Panc1 (cell line): ENCODE results near the gene PAOX. TPM values are rescaled to one million over a fixed set of nuclear protein-coding genes. Genes with fewer than 3 reads are reported as not detected.
A peak's percentile ranks its signal among the peaks of the same experiment; 100 is the strongest.

ENCODE experiments used
- ATAC-seq: fragments of 200-7000 bp; cut with Tn5 transposase; 2 replicates; pipeline ENCODE4 v1.9.1; 2020; ENCODE audit warnings: mild to moderate bottlenecking, moderate library complexity
- BruUV-seq: library from RNA; stranded (reverse); fragments of 400-500 nt; replicated peaks from 2 replicates; lab custom pipeline; 2021; lab: Mats Ljungman, UMichigan
- CTCF ChIA-PET: fragments of 300-600 bp; sonication (Branson Sonifier 250); formaldehyde crosslinking; loops from one replicate; lab custom pipeline; 2022; ENCODE audit warnings: antibody characterized with exemption; lab: Charles Lee
- POLR2A ChIA-PET: fragments of 300-600 bp; sonication (Branson Sonifier 250); formaldehyde crosslinking; loops from one replicate; lab custom pipeline; 2022; ENCODE audit warnings: antibody characterized with exemption; lab: Charles Lee
- DNase-seq: peaks from one replicate; pipeline ENCODE4 v3.0.0-alpha.2; 2010; ENCODE audit warnings: low read depth, low spot score
- H3K27ac ChIP-seq: 2 replicates; pipeline ENCODE4 v1.5.1; 2011; ENCODE audit warnings: mild to moderate bottlenecking, low read length, inconsistent platforms
- H3K27me3 ChIP-seq: fragments of 200-500 bp; sonication (Bioruptor generic); 2 replicates; pipeline ENCODE4 v1.6.0; 2014; ENCODE audit warnings: low read length, inconsistent platforms; ENCODE audit not compliant: control insufficient read depth, insufficient read depth
- H3K36me3 ChIP-seq: fragments of 200-500 bp; sonication (Bioruptor generic); 2 replicates; pipeline ENCODE4 v1.5.1; 2014; ENCODE audit warnings: inconsistent platforms, mild to moderate bottlenecking, low read length, moderate library complexity; ENCODE audit not compliant: control insufficient read depth, insufficient read depth
- H3K4me1 ChIP-seq: 2 replicates; pipeline ENCODE4 v1.5.1; 2011; ENCODE audit warnings: inconsistent platforms, mild to moderate bottlenecking, low read length, moderate library complexity; ENCODE audit not compliant: control insufficient read depth, insufficient read depth
- H3K4me3 ChIP-seq, 2 experiments: 2 replicates each; pipeline ENCODE4 v1.5.1; 2011 to 2012; ENCODE audit warnings: low read depth in 2 of 2, low read length in 2 of 2, mild to moderate bottlenecking in 2 of 2, inconsistent platforms in 1 of 2, moderate library complexity in 1 of 2
- H3K9me3 ChIP-seq: fragments of 200-500 bp; sonication (Bioruptor generic); 2 replicates; pipeline ENCODE4 v1.5.1; 2014; ENCODE audit warnings: low read depth, mild to moderate bottlenecking, inconsistent platforms, low read length, moderate library complexity; ENCODE audit not compliant: control insufficient read depth, insufficient read depth
- POLR2AphosphoS5 ChIP-seq: IDR thresholded peaks from 2 replicates; pipeline ENCODE4 v1.6.1; 2012; ENCODE audit warnings: mild to moderate bottlenecking, low read depth, low read length, moderate library complexity
- SIN3A ChIP-seq: IDR thresholded peaks from 2 replicates; pipeline ENCODE4 v1.6.1; 2012; ENCODE audit warnings: low read depth, mild to moderate bottlenecking, low read length, moderate library complexity, borderline replicate concordance; ENCODE audit not compliant: insufficient read depth
- TCF7L2 ChIP-seq: IDR thresholded peaks from 2 replicates; pipeline ENCODE4 v1.6.1; 2011; ENCODE audit warnings: mild to moderate bottlenecking, low read depth, low read length, inconsistent platforms
- in situ Hi-C: cut with HindIII; loops from 2 replicates; pipeline ENCODE4 v1.10.0; 2016; ENCODE audit warnings: low sequenced_read_pairs, low pct_unique_long_range_greater_than_20kb
- intact Hi-C: fragments of 100-400 bp; cut with micrococcal nuclease; formaldehyde crosslinking; loops from one replicate; pipeline ENCODE4 v1.10.0; 2022; ENCODE audit not compliant: unreplicated experiment
- total RNA-seq: library from RNA; stranded (reverse); gene quantifications from one replicate; pipeline ENCODE4 v1.2.1, GENCODE V29; 2021; ENCODE audit not compliant: unreplicated experiment
- TF ChIP-seq, protein P1 (sequence below): fragments of 450-650 bp; IDR thresholded peaks from 2 replicates; pipeline ENCODE4 v1.5.1; 2017; ENCODE audit warnings: mild to moderate bottlenecking
- TF ChIP-seq, protein P2 (sequence below), 2 experiments: IDR thresholded peaks; 2 replicates each; pipeline ENCODE4 v1.6.1; 2011 to 2012; ENCODE audit warnings: low read depth in 2 of 2, control low read depth in 1 of 2, low read length in 1 of 2, mild to moderate bottlenecking in 1 of 2, moderate library complexity in 1 of 2; ENCODE audit not compliant: insufficient read depth in 1 of 2

The PAOX gene
- total RNA-seq, 1 experiment from 2014 or later = 9.3 TPM

- Histone ChIP-seq H3K36me3 (no peaks in the 10 kb centered on the region), H3K4me3 (no peak overlapping the region), H3K27me3 (no peaks in the 10 kb centered on the region), H3K4me1 (peaks cover 21% of the 10 kb centered on the region), H3K9me3 (no peaks in the 10 kb centered on the region), H3K27ac (no peak overlapping the region)
- DNase-seq (no peak), ATAC-seq (0 out of 2 replicates have a peak, but pooled peaks have one; percentile 26)
- intact Hi-C loops = no loop called here
- in situ Hi-C loops = no loop called here
- BruUV-seq = no TSS peak
- no peak for TF ChIP-seq POLR2AphosphoS5
- TF ChIP-seq, protein P1, sequence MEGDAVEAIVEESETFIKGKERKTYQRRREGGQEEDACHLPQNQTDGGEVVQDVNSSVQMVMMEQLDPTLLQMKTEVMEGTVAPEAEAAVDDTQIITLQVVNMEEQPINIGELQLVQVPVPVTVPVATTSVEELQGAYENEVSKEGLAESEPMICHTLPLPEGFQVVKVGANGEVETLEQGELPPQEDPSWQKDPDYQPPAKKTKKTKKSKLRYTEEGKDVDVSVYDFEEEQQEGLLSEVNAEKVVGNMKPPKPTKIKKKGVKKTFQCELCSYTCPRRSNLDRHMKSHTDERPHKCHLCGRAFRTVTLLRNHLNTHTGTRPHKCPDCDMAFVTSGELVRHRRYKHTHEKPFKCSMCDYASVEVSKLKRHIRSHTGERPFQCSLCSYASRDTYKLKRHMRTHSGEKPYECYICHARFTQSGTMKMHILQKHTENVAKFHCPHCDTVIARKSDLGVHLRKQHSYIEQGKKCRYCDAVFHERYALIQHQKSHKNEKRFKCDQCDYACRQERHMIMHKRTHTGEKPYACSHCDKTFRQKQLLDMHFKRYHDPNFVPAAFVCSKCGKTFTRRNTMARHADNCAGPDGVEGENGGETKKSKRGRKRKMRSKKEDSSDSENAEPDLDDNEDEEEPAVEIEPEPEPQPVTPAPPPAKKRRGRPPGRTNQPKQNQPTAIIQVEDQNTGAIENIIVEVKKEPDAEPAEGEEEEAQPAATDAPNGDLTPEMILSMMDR = no peak
- TF ChIP-seq SIN3A = no peak
- no peak for TF ChIP-seq TCF7L2
- TF ChIP-seq, protein P2, sequence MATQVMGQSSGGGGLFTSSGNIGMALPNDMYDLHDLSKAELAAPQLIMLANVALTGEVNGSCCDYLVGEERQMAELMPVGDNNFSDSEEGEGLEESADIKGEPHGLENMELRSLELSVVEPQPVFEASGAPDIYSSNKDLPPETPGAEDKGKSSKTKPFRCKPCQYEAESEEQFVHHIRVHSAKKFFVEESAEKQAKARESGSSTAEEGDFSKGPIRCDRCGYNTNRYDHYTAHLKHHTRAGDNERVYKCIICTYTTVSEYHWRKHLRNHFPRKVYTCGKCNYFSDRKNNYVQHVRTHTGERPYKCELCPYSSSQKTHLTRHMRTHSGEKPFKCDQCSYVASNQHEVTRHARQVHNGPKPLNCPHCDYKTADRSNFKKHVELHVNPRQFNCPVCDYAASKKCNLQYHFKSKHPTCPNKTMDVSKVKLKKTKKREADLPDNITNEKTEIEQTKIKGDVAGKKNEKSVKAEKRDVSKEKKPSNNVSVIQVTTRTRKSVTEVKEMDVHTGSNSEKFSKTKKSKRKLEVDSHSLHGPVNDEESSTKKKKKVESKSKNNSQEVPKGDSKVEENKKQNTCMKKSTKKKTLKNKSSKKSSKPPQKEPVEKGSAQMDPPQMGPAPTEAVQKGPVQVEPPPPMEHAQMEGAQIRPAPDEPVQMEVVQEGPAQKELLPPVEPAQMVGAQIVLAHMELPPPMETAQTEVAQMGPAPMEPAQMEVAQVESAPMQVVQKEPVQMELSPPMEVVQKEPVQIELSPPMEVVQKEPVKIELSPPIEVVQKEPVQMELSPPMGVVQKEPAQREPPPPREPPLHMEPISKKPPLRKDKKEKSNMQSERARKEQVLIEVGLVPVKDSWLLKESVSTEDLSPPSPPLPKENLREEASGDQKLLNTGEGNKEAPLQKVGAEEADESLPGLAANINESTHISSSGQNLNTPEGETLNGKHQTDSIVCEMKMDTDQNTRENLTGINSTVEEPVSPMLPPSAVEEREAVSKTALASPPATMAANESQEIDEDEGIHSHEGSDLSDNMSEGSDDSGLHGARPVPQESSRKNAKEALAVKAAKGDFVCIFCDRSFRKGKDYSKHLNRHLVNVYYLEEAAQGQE (IDR thresholded peaks at IDR 0.05; ENCODE audit: insufficient read depth in 1 of 2, low read depth in 2 of 2, low read length in 1 of 2) = no peak
- POLR2A ChIA-PET = interaction anchor here (0.5 to 0.6 kb wide), 3 partner anchors 27 to 152 kb away, joined by 3 to 26 read pairs (median 5); no protein-coding TSS in a partner anchor
- CTCF ChIA-PET = no interaction called here
Observed at GRCh38 chr10:133421336-133422222, 42.5 kb downstream of the PAOX start.

GRCh38 chr10:133422223-133422806 is 43.3 kb downstream of the PAOX start:
- Histone ChIP-seq H3K4me1 (peaks cover 21% of the 10 kb centered on the region), H3K4me3 (no peak overlapping the region), H3K9me3 (no peaks in the 10 kb centered on the region), H3K27ac (no peak overlapping the region), H3K36me3 (no peaks in the 10 kb centered on the region), H3K27me3 (no peaks in the 10 kb centered on the region)
- ATAC-seq (peak; percentile 25), DNase-seq (no peak)
- no TSS peak for BruUV-seq
- ChIA-PET CTCF (no interaction called here), POLR2A (interaction anchor here (0.5 to 0.6 kb wide), 2 partner anchors 26 to 27 kb away, joined by 3 to 26 read pairs; no protein-coding TSS in a partner anchor)
- intact Hi-C loops = no loop called here
- 0 out of 2 replicates have a peak, but pooled peaks have one; percentile 15 for TF ChIP-seq POLR2AphosphoS5
- TF ChIP-seq, protein P2 (IDR thresholded peaks at IDR 0.05; ENCODE audit: insufficient read depth in 1 of 2, low read depth in 2 of 2, low read length in 1 of 2) = no peak
- in situ Hi-C loops = no loop called here
